Measurements from ENCODE around the gene ANP32E. TPM values are rescaled to one million over a fixed set of nuclear protein-coding genes. Genes with fewer than 3 reads are reported as not detected.
"Not testable (repeated sequence)": the region's sequence is repeated elsewhere in the genome, so short reads cannot be mapped to it uniquely, and the experiment has no call there.

The ANP32E gene
- total RNA-seq, 1 donor from 2014 or later = 16.8 TPM

GRCh38 chr1:150196417-150196816 is 39.5 kb downstream of the ANP32E start:
- Histone ChIP-seq H3K27me3 (ENCODE audit: control insufficient read depth, insufficient read depth, low read length) (no peaks in the 10 kb centered on the region), H3K36me3 (ENCODE audit: control insufficient read depth, insufficient read depth, low read length) (no peaks in the 10 kb centered on the region), H3K4me3 (ENCODE audit: low read depth, low read length) (no peak overlapping the region)
- no peak for DNase-seq (ENCODE audit: low read depth)
- TF ChIP-seq, protein P1, sequence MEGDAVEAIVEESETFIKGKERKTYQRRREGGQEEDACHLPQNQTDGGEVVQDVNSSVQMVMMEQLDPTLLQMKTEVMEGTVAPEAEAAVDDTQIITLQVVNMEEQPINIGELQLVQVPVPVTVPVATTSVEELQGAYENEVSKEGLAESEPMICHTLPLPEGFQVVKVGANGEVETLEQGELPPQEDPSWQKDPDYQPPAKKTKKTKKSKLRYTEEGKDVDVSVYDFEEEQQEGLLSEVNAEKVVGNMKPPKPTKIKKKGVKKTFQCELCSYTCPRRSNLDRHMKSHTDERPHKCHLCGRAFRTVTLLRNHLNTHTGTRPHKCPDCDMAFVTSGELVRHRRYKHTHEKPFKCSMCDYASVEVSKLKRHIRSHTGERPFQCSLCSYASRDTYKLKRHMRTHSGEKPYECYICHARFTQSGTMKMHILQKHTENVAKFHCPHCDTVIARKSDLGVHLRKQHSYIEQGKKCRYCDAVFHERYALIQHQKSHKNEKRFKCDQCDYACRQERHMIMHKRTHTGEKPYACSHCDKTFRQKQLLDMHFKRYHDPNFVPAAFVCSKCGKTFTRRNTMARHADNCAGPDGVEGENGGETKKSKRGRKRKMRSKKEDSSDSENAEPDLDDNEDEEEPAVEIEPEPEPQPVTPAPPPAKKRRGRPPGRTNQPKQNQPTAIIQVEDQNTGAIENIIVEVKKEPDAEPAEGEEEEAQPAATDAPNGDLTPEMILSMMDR (IDR thresholded peaks at IDR 0.05; ENCODE audit: insufficient read depth, low read length, poor library complexity, severe bottlenecking) = no peak

GRCh38 chr1:150194381-150195031 is 41.4 kb downstream of the ANP32E start:
- H3K36me3 ChIP-seq (ENCODE audit: control insufficient read depth, insufficient read depth, low read length) = no peaks in the 10 kb centered on the region
- no peaks in the 10 kb centered on the region for H3K27me3 ChIP-seq (ENCODE audit: control insufficient read depth, insufficient read depth, low read length)
- TF ChIP-seq, protein P1 (IDR thresholded peaks at IDR 0.05; ENCODE audit: insufficient read depth, low read length, poor library complexity, severe bottlenecking) = no peak
- no peak overlapping the region for H3K4me3 ChIP-seq (ENCODE audit: low read depth, low read length)
- DNase-seq (ENCODE audit: low read depth) = no peak

GRCh38 chr1:150192012-150192411 is 43.9 kb downstream of the ANP32E start:
- no peak overlapping the region for H3K4me3 ChIP-seq (ENCODE audit: low read depth, low read length)
- H3K27me3 ChIP-seq (ENCODE audit: control insufficient read depth, insufficient read depth, low read length) = no peaks in the 10 kb centered on the region
- H3K36me3 ChIP-seq (ENCODE audit: control insufficient read depth, insufficient read depth, low read length) = no peaks in the 10 kb centered on the region
- TF ChIP-seq, protein P1 (IDR thresholded peaks at IDR 0.05; ENCODE audit: insufficient read depth, low read length, poor library complexity, severe bottlenecking) = no peak
- peak; percentile 35 for DNase-seq (ENCODE audit: low read depth)

DNA sequence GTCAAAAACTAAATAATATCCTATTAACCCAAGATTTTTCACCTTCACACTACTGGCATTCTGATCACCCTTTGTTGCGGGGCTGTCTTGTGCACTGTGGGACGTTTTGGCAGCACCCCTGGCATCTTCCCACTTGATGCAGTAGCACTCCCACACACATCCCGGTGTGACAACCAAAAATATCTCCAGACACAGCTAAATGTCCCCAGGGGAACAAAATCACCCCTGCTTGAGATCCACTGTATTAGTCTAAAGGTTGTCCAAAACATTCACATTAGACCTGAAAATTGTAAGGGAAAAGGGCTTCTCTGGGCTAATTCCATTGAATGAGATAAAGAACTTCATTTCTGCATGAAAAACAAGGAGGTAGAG is 48.4 kb downstream of the ANP32E start:
- Histone ChIP-seq H3K27me3 (ENCODE audit: control insufficient read depth, insufficient read depth, low read length) (no peaks in the 10 kb centered on the region), H3K4me3 (ENCODE audit: low read depth, low read length) (no peak overlapping the region), H3K36me3 (ENCODE audit: control insufficient read depth, insufficient read depth, low read length) (no peaks in the 10 kb centered on the region)
- DNase-seq (ENCODE audit: low read depth) = no peak
- TF ChIP-seq, protein P1 (IDR thresholded peaks at IDR 0.05; ENCODE audit: insufficient read depth, low read length, poor library complexity, severe bottlenecking) = no peak

- no peak overlapping the region for H3K4me3 ChIP-seq (ENCODE audit: low read depth, low read length)
- TF ChIP-seq, protein P1 (IDR thresholded peaks at IDR 0.05; ENCODE audit: insufficient read depth, low read length, poor library complexity, severe bottlenecking) = peak; percentile 35
- DNase-seq (ENCODE audit: low read depth) = no peak
Observed at GRCh38 chr1:150186789-150187559, 48.9 kb downstream of the ANP32E start.

GRCh38 chr1:150186438-150186788 is 49.5 kb downstream of the ANP32E start:
- DNase-seq (ENCODE audit: low read depth); H3K27me3 ChIP-seq (ENCODE audit: control insufficient read depth, insufficient read depth, low read length); H3K4me3 ChIP-seq (ENCODE audit: low read depth, low read length); H3K36me3 ChIP-seq (ENCODE audit: control insufficient read depth, insufficient read depth, low read length): not testable (repeated sequence)

More at GRCh38 chr1:150186789-150187559, 48.9 kb downstream of the ANP32E start:
- Histone ChIP-seq H3K27me3 (ENCODE audit: control insufficient read depth, insufficient read depth, low read length) (no peaks in the 10 kb centered on the region), H3K36me3 (ENCODE audit: control insufficient read depth, insufficient read depth, low read length) (no peaks in the 10 kb centered on the region)

All from kidney epithelial cell (primary cell).